Heart left ventricle (tissue), 13 donors: ENCODE measurements around the gene NMS.

Source experiments
- CTCF ChIP-seq, 12 donors: fragments of 200-600 bp; sonication (generic) in 4 of 12; IDR thresholded peaks; one replicate each; pipeline versions ENCODE4 v1.5.0 to v1.8.0; 2018 to 2022; ENCODE audit warnings: antibody characterized with exemption in 12 of 12, mild to moderate bottlenecking in 5 of 12
- POLR2A ChIP-seq, 2 donors: fragments of 450-650 bp; IDR thresholded peaks; one replicate each; pipeline ENCODE4 v1.6.1; 2017; ENCODE audit warnings: antibody characterized with exemption in 2 of 2, mild to moderate bottlenecking in 2 of 2, moderate library complexity in 2 of 2
- donor health status: ischemic (EF 13 %, LVEDD 7.1; RV severe dilation, severe dysfunction).
- donor health status: DM: no; HTN: yes; CAD: no.
- donor health status: DM: no; HTN: no; CAD: no.
- donor health status: ischemic (EF 25% LVEDD 6.9; RV normal size, moderate dysfunction).
- donor health status: ischemic (EF 25% LVEDD 5.7; RV mildly dilated, moderate dysfunction).
- donor health status: ischemic (EF 35%, LVEDD 5.7; RV mildly dilated, moderate dysfunction).
- donor health status: nonischemic (EF 11% LVEDD 7.7; RV severe dilation, severe dysfunction).
- donor health status: DM: yes; HTN: yes; CAD: no.
- donor health status: PGD.
- donor health status: ischemic (EF 29% LVEDD 5.4; RV normal size, mild dysfunction).
- donor health status: nonischemic (EF 23%, LVEDD 6.1; RV moderate dilation, normal function).

GRCh38 chr2:100504542-100504941 is 34.3 kb downstream of the NMS start:
- TF ChIP-seq CTCF (IDR thresholded peaks at IDR 0.05) (no peak), POLR2A (IDR thresholded peaks at IDR 0.05) (no peak)
